Neural crest cell (in vitro differentiated cells): Measurements from ENCODE around the gene MINDY3. TPM values are rescaled to one million over a fixed set of nuclear protein-coding genes. Genes with fewer than 3 reads are reported as not detected.

ENCODE experiments used
- DNase-seq: peaks from one replicate; pipeline ENCODE4 v3.0.0; 2021; ENCODE audit warnings: low read depth, mixed read lengths, low spot score
- H3K27ac Mint-ChIP-seq: one replicate; pipeline ENCODE4 v1.8.0; 2021; ENCODE audit warnings: mild to moderate bottlenecking, mixed read lengths; ENCODE audit not compliant: unreplicated experiment
- H3K27me3 Mint-ChIP-seq: 2 replicates; pipeline ENCODE4 v1.8.0; 2021; ENCODE audit warnings: low read depth, mild to moderate bottlenecking, mixed read lengths
- H3K36me3 Mint-ChIP-seq: 2 replicates; pipeline ENCODE4 v1.8.0; 2021; ENCODE audit warnings: low read depth, mild to moderate bottlenecking, mixed read lengths
- H3K4me1 Mint-ChIP-seq: 2 replicates; pipeline ENCODE4 v1.8.0; 2021; ENCODE audit warnings: mixed read lengths
- H3K4me3 Mint-ChIP-seq: one replicate; pipeline ENCODE4 v1.8.0; 2021; ENCODE audit warnings: mild to moderate bottlenecking, mixed read lengths
- H3K9me3 Mint-ChIP-seq: 2 replicates; pipeline ENCODE4 v1.8.0; 2021; ENCODE audit warnings: mixed read lengths
- total RNA-seq: library from RNA; stranded (reverse); gene quantifications from 2 replicates; pipeline ENCODE4 v1.2.1, GENCODE V29; 2021
- TF ChIP-seq, protein P1 (sequence below): fragments of 200-600 bp; sonication (generic); conservative IDR thresholded peaks from 2 replicates; pipeline ENCODE4 v1.5.0; 2021; ENCODE audit warnings: antibody characterized with exemption, mild to moderate bottlenecking

Gene MINDY3
- total RNA-seq, 1 donor from 2014 or later, result 22.9 TPM

DNA sequence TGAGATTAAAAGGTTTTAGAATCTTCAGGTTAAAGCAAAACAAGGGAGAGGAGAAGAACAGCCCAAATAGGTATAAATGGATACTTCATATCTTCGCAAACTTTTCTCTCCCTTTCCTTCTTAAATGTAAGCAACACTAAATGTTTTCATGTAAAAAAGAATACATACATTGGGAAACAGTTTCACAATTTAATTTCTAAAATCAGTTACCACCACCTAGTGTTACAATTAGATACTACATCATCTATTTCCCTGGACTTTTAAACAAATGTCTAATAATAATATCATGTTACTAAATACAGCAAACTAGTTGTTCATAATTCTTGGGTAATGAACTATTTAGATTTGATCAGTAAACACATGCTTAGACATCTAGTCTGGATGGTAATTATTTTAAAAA is 35.8 kb downstream of the MINDY3 start:
- no peaks in the 10 kb centered on the region for H3K27me3 Mint-ChIP-seq
- H3K9me3 Mint-ChIP-seq, result no peaks in the 10 kb centered on the region
- no peaks in the 10 kb centered on the region for H3K4me1 Mint-ChIP-seq
- no peak overlapping the region for H3K4me3 Mint-ChIP-seq
- H3K27ac Mint-ChIP-seq, result no peak overlapping the region
- no peak for DNase-seq
- TF ChIP-seq, protein P1, sequence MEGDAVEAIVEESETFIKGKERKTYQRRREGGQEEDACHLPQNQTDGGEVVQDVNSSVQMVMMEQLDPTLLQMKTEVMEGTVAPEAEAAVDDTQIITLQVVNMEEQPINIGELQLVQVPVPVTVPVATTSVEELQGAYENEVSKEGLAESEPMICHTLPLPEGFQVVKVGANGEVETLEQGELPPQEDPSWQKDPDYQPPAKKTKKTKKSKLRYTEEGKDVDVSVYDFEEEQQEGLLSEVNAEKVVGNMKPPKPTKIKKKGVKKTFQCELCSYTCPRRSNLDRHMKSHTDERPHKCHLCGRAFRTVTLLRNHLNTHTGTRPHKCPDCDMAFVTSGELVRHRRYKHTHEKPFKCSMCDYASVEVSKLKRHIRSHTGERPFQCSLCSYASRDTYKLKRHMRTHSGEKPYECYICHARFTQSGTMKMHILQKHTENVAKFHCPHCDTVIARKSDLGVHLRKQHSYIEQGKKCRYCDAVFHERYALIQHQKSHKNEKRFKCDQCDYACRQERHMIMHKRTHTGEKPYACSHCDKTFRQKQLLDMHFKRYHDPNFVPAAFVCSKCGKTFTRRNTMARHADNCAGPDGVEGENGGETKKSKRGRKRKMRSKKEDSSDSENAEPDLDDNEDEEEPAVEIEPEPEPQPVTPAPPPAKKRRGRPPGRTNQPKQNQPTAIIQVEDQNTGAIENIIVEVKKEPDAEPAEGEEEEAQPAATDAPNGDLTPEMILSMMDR, result peak; percentile 71
- H3K36me3 Mint-ChIP-seq, result no peaks in the 10 kb centered on the region

DNA sequence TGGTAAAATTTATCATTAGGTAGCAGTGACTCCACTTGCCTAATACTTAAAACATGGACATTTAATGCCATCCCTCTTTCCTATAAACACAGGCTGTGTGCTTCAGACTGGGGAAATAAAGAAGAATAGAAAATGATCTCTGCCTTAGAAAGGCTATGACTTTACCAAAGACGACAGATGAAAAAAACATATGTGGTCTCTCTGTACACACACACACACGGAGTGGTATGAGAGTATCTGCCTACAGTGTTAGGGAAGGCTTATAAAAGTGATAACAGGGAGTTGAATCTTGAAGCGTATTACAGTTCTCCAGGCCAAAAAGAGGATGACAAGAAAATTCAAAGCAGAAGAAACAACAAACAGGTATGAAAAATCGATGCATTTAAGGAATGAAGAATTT is 38.2 kb downstream of the MINDY3 start:
- TF ChIP-seq, protein P1, result no peak
- DNase-seq, result no peak
- no peak overlapping the region for H3K4me3 Mint-ChIP-seq
- peaks cover 6% of the 10 kb centered on the region for H3K36me3 Mint-ChIP-seq
- no peak overlapping the region for H3K27ac Mint-ChIP-seq
- no peaks in the 10 kb centered on the region for H3K27me3 Mint-ChIP-seq
- peaks cover 3% of the 10 kb centered on the region for H3K4me1 Mint-ChIP-seq
- H3K9me3 Mint-ChIP-seq, result no peaks in the 10 kb centered on the region

DNA sequence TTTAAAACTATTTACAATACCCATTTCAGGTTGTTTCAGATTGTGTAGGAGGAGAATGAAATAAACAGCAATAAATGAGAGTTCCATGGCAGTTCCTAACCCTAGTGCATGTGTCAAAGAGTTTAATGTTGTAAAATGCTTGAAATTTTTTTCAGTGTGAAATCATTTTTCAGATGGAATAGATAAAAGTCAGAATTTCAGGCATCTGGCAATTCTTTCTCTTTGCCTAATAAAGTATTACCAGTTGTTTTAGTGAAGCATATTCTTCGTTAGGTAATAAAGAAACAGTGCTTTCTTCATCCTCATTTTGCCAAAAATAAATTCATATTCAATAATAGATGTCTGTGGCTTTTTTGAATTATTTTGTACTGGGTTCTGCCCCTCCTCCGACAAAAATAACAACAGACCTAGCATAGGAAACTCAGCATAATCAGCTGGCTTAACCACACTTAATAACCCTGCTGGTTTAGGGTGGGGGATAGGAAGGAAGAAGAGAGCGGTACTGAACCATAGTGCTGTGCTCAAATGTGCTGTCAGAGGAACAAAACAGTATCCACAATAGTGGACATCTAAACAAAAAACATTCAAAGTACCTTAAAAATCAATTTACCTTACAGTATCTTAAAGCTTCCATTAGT is 39.1 kb downstream of the MINDY3 start:
- H3K4me3 Mint-ChIP-seq, result no peak overlapping the region

DNA sequence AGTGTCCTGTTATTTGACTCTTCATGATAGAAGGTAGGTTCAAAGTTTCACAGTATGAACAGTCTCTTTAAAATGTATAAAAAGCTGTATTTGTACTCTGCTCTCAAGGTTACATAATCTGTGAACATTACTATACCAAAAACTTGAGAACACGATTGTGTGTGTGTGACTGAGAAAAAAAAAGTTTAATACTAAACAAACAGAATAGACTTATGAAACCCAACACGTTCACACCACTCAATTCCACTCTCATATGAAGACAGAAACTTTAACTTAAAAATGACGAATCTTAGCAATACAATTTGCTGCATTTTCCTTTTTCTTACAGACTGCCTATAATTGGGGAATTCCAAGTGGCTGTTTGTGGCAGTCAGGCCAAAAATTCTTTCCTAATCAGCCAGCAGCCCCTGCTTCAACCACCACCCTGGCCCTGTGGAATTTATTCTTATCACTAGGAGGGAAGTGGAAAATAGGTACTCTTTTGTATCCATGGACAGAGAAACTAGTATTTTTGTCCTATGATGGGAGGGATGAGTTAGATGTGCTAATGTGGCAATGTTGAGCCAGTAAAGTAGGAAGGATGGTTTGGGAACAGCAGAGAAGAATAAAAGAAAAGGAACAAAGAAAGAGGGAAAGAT is 42.8 kb downstream of the MINDY3 start:
- no peak for DNase-seq
- no peak overlapping the region for H3K27ac Mint-ChIP-seq

More for the DNA sequence above, 39.1 kb downstream of the MINDY3 start:
- H3K27ac Mint-ChIP-seq, result no peak overlapping the region
- peaks cover 6% of the 10 kb centered on the region for H3K36me3 Mint-ChIP-seq
- no peak for DNase-seq
- peaks cover 3% of the 10 kb centered on the region for H3K4me1 Mint-ChIP-seq
- TF ChIP-seq, protein P1, result no peak
- no peaks in the 10 kb centered on the region for H3K27me3 Mint-ChIP-seq
- H3K9me3 Mint-ChIP-seq, result no peaks in the 10 kb centered on the region

DNA sequence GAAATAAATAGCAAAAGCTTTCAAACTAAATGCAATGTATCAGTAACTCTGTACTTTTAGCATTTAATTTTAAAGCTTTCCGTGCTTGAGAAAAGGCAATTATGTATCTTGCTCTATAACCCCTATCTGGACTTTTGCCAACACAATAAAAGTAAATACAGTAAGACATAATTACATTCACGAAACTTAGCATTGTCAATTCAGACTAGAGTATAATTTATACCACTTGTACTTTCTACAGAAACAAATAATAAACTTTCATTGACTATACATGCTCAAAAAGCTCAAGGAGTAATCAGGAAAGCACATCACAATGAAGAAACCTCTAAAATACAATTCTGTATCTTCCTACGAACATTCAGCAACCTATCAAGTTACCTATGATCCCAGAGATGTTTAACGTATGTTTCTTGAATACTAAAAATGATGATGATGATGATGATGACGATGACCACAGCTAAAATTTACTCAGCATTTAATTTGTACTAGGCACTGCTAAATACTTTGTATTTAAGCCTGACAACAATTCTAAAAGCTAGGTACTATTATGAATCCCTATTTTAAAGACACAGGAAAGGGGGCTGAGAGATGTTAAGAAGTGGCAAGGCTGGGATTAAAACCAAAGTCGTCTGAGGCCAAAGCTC is 44.9 kb downstream of the MINDY3 start:
- Mint-ChIP-seq H3K4me3 (no peak overlapping the region), H3K27ac (no peak overlapping the region), H3K4me1 (peaks cover 6% of the 10 kb centered on the region), H3K36me3 (peaks cover 12% of the 10 kb centered on the region), H3K27me3 (no peaks in the 10 kb centered on the region), H3K9me3 (no peaks in the 10 kb centered on the region)
- DNase-seq, result no peak
- TF ChIP-seq, protein P1, result no peak

More for the DNA sequence above, 42.8 kb downstream of the MINDY3 start:
- Mint-ChIP-seq H3K9me3 (no peaks in the 10 kb centered on the region), H3K27me3 (no peaks in the 10 kb centered on the region), H3K4me1 (peaks cover 3% of the 10 kb centered on the region), H3K36me3 (peaks cover 10% of the 10 kb centered on the region), H3K4me3 (no peak overlapping the region)
- TF ChIP-seq, protein P1, result no peak
